ENCODE measurements around the gene SPATA33. TPM values are rescaled to one million over a fixed set of nuclear protein-coding genes. Genes with fewer than 3 reads are reported as not detected.

The SPATA33 gene
- total and polyA plus RNA-seq, 4 donors = 5.4 to 19.1 (median 8.8) TPM

- Histone ChIP-seq H3K27me3 (ENCODE audit: control insufficient read depth in 3 of 3, insufficient read depth in 3 of 3, low read length in 2 of 3) (no peaks in the 10 kb centered on the region), H3K36me3 (ENCODE audit: control insufficient read depth in 4 of 4, insufficient read depth in 4 of 4, low read length in 4 of 4) (no peaks in the 10 kb centered on the region), H3K9me3 (ENCODE audit: control insufficient read depth in 4 of 4, insufficient read depth in 3 of 4, low read length in 3 of 4) (peaks cover 0 to 2% (median 0%) of the 10 kb centered on the region in 4 donors), H3K27ac (ENCODE audit: low read depth in 1 of 2, low read length in 1 of 2) (no peak overlapping the region), H3K4me3 (no peak overlapping the region), H3K9ac (ENCODE audit: insufficient read depth in 1 of 2, low read length in 2 of 2) (no peak overlapping the region), H3K4me1 (ENCODE audit: control insufficient read depth in 5 of 5, insufficient read depth in 5 of 5, low read length in 5 of 5) (peaks cover 0 to 14% (median 3%) of the 10 kb centered on the region in 5 donors)
- ATAC-seq (ENCODE audit: insufficient read depth, low FRiP score) = no peak
- no peak for TF ChIP-seq CTCF (IDR thresholded peaks at IDR 0.05; ENCODE audit: control extremely low read depth, extremely low read depth)
- no peak for DNase-seq
- WGBS, 2 donors = 86 to 90% methylated on average over 13 of the region's 13 CpGs
Measured at GRCh38 chr16:89615176-89615575, 42.5 kb upstream of the SPATA33 start.

GRCh38 chr16:89615596-89616090 is 42.0 kb upstream of the SPATA33 start:
- Histone ChIP-seq H3K27me3 (ENCODE audit: control insufficient read depth in 3 of 3, insufficient read depth in 3 of 3, low read length in 2 of 3) (no peaks in the 10 kb centered on the region), H3K27ac (ENCODE audit: low read depth in 1 of 2, low read length in 1 of 2) (no peak overlapping the region), H3K36me3 (ENCODE audit: control insufficient read depth in 4 of 4, insufficient read depth in 4 of 4, low read length in 4 of 4) (no peaks in the 10 kb centered on the region), H3K9ac (ENCODE audit: insufficient read depth in 1 of 2, low read length in 2 of 2) (no peak overlapping the region), H3K4me1 (ENCODE audit: control insufficient read depth in 5 of 5, insufficient read depth in 5 of 5, low read length in 5 of 5) (peaks cover 0 to 19% (median 3%) of the 10 kb centered on the region in 5 donors), H3K4me3 (no peak overlapping the region), H3K9me3 (ENCODE audit: control insufficient read depth in 4 of 4, insufficient read depth in 3 of 4, low read length in 3 of 4) (peaks cover 0 to 2% (median 0%) of the 10 kb centered on the region in 4 donors)
- no peak for DNase-seq
- WGBS, 2 donors = 46 to 51% methylated on average over 17 of the region's 17 CpGs
- TF ChIP-seq CTCF (IDR thresholded peaks at IDR 0.05; ENCODE audit: control extremely low read depth, extremely low read depth) = peak; percentile 26
- no peak for ATAC-seq (ENCODE audit: insufficient read depth, low FRiP score)

- no peak for TF ChIP-seq CTCF (IDR thresholded peaks at IDR 0.05; ENCODE audit: control extremely low read depth, extremely low read depth)
- no peak for ATAC-seq (ENCODE audit: insufficient read depth, low FRiP score)
- Histone ChIP-seq H3K27me3 (ENCODE audit: control insufficient read depth in 3 of 3, insufficient read depth in 3 of 3, low read length in 2 of 3) (peaks cover 0 to 2% (median 0%) of the 10 kb centered on the region in 3 donors), H3K4me3 (no peak overlapping the region), H3K9ac (ENCODE audit: insufficient read depth in 1 of 2, low read length in 2 of 2) (no peak overlapping the region), H3K36me3 (ENCODE audit: control insufficient read depth in 4 of 4, insufficient read depth in 4 of 4, low read length in 4 of 4) (no peaks in the 10 kb centered on the region), H3K27ac (ENCODE audit: low read depth in 1 of 2, low read length in 1 of 2) (peak overlapping the region in 1 of 2 donors; percentile 75), H3K4me1 (ENCODE audit: control insufficient read depth in 5 of 5, insufficient read depth in 5 of 5, low read length in 5 of 5) (peaks cover 0 to 21% (median 3%) of the 10 kb centered on the region in 5 donors), H3K9me3 (ENCODE audit: control insufficient read depth in 4 of 4, insufficient read depth in 3 of 4, low read length in 3 of 4) (peaks cover 0 to 2% (median 0%) of the 10 kb centered on the region in 4 donors)
- DNase-seq = no peak
- 50 to 57% methylated on average over 20 of the region's 20 CpGs for WGBS, 2 donors
Measured at GRCh38 chr16:89616623-89617022, 41.0 kb upstream of the SPATA33 start.

GRCh38 chr16:89617036-89617435 is 40.6 kb upstream of the SPATA33 start:
- H3K27me3 ChIP-seq (ENCODE audit: control insufficient read depth in 3 of 3, insufficient read depth in 3 of 3, low read length in 2 of 3) = peaks cover 0 to 3% (median 0%) of the 10 kb centered on the region in 3 donors
- TF ChIP-seq CTCF (IDR thresholded peaks at IDR 0.05; ENCODE audit: control extremely low read depth, extremely low read depth) = no peak
- peaks cover 0 to 21% (median 3%) of the 10 kb centered on the region in 5 donors for H3K4me1 ChIP-seq (ENCODE audit: control insufficient read depth in 5 of 5, insufficient read depth in 5 of 5, low read length in 5 of 5)
- no peak overlapping the region for H3K4me3 ChIP-seq
- H3K27ac ChIP-seq (ENCODE audit: low read depth in 1 of 2, low read length in 1 of 2) = peak overlapping the region in 1 of 2 donors; percentile 75
- no peaks in the 10 kb centered on the region for H3K36me3 ChIP-seq (ENCODE audit: control insufficient read depth in 4 of 4, insufficient read depth in 4 of 4, low read length in 4 of 4)
- ATAC-seq (ENCODE audit: insufficient read depth, low FRiP score) (no peak), DNase-seq (no peak)
- H3K9ac ChIP-seq (ENCODE audit: insufficient read depth in 1 of 2, low read length in 2 of 2) = no peak overlapping the region
- peaks cover 0 to 2% (median 0%) of the 10 kb centered on the region in 4 donors for H3K9me3 ChIP-seq (ENCODE audit: control insufficient read depth in 4 of 4, insufficient read depth in 3 of 4, low read length in 3 of 4)
- 59 to 69% methylated on average over 6 of the region's 6 CpGs for WGBS, 2 donors
